Neural progenitor cell (in vitro differentiated cells): ENCODE results near the gene SIGLEC1.

Source experiments
- EZH2 ChIP-seq: fragments of 200-600 bp; sonication (generic); IDR thresholded peaks from 2 replicates; pipeline ENCODE4 v1.6.1; 2017; ENCODE audit warnings: antibody characterized with exemption, mild to moderate bottlenecking, moderate library complexity
- EZH2phosphoT487 ChIP-seq: fragments of 200-600 bp; sonication (generic); IDR thresholded peaks from 2 replicates; pipeline ENCODE4 v1.6.1; 2017; ENCODE audit warnings: antibody characterized with exemption

GRCh38 chr20:3670511-3670910 is 41.9 kb downstream of the SIGLEC1 start:
- no peak for TF ChIP-seq EZH2phosphoT487
- TF ChIP-seq EZH2: no peak
